Stimulated activated naive CD4-positive, alpha-beta T cell (primary cell): Measurements from ENCODE around the gene RPA1.

Experiments
- DNase-seq, 6 experiments: peaks; one replicate each; lab custom pipeline; 2025; lab: John Stamatoyannopoulos, UW

Gene RPA1

GRCh38 chr17:1942066-1942365 lies 112.2 kb downstream of the RPA1 start:
- no peak for DNase-seq

- no peak for DNase-seq
Observed at GRCh38 chr17:1942666-1943435, 113.0 kb downstream of the RPA1 start.

GRCh38 chr17:1943436-1943831 lies 113.6 kb downstream of the RPA1 start:
- no peak for DNase-seq

GRCh38 chr17:1945621-1946020 lies 115.8 kb downstream of the RPA1 start:
- DNase-seq = no peak

- DNase-seq = no peak
Observed at GRCh38 chr17:1946021-1946932, 116.5 kb downstream of the RPA1 start.

GRCh38 chr17:1947229-1947742 lies 117.5 kb downstream of the RPA1 start:
- DNase-seq = no peak

GRCh38 chr17:1947743-1948516 lies 118.1 kb downstream of the RPA1 start:
- DNase-seq = no peak

- no peak for DNase-seq
Observed at GRCh38 chr17:1948517-1948825, 118.7 kb downstream of the RPA1 start.
